HG02610 (cell line): Measurements from ENCODE around the gene RANBP10.
A peak's percentile ranks its signal among the peaks of the same experiment; 100 is the strongest.

Experiments
- ATAC-seq: cut with Tn5 transposase; IDR thresholded peaks from one replicate; pipeline ENCODE4 v1.9.1; 2021; ENCODE audit warnings: mild to moderate bottlenecking, moderate library complexity; ENCODE audit not compliant: unreplicated experiment

Gene RANBP10

DNA sequence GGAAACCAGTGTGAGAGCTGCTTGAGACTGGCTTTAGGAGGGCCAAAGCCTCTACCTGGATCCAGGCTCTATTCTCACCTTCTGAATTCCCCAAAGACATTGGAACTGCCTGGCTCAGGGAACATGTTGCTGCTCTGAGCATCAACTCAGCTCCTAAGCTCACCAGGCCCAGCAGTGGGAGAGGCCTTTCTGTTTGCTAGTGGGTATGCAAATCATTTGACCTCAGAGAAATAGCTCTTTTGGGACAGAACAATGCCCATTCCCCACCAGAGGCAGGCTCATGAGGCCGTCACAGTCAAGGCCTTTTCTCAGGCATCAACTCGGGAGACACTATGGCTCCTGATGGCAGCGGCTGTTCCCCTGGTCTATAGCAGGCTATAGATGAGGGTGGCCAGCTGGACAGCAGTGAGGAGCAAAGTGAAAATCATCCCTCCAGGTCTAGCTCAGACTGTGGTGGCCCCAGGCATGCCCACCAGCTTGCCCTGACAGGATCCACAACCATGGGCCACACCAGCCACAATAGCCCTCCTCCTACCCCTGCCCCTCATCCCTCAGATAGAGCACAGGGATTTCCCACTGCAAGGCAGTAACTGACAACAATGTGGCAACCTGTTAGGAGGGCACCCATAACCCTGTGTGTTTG is 56.8 kb downstream of the RANBP10 start:
- ATAC-seq, result no peak

DNA sequence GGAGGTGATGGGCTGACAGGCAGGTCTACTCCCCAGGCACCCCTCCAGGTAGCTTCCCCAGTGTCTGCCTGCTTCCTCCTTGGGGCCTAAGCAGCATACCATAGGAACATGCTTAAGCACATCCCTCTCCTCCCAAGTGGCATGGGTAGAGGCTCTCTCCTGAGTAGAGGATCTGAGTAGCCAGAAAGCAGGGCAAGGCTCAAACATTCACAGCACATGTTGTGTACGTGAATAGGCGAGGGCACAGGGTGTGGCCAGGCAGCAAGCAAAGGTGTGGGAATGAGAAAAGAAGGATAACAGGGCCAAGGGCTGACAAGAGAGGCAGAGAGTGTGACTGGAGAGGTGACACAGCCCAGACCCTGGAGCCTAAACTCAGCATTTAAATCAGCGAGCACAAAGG is 57.5 kb downstream of the RANBP10 start:
- ATAC-seq, result no peak

DNA sequence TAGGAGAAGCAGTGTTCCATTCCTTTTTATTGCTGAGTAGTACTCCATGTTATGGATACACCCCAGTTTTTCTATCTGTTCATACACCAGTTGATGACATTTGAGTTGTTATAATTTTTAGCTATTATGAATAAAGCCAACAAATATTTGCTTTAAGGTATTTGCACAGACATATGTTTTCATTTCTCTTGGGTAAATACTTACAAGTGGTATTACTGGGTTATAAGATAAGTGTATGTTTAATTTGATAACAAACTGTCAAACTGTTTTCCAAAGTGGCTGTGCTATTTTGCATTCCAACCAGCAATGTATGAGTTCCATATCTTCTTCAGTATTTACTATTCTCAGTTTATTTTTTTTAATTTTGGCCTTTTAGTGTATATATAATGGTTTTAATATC is 59.5 kb downstream of the RANBP10 start:
- no peak for ATAC-seq

DNA sequence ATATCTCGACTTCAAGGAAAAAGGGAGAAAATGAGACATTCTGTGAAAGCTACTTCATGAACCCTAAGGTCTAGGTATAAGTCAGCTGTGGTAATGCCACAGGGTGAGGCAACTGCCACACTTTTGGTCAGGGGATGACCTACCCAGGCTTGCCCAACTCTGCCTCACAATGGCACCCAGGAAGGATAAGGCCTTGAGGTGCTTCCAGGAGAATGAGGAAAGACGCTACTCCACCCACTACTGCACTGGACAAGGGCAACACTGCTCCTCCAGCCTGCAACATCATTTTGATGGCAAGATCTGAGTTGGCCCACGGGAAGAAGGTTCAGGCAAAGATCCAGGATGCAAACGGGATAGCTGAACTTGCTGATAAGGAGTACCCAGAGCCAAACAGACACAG is 65.2 kb downstream of the RANBP10 start:
- no peak for ATAC-seq

DNA sequence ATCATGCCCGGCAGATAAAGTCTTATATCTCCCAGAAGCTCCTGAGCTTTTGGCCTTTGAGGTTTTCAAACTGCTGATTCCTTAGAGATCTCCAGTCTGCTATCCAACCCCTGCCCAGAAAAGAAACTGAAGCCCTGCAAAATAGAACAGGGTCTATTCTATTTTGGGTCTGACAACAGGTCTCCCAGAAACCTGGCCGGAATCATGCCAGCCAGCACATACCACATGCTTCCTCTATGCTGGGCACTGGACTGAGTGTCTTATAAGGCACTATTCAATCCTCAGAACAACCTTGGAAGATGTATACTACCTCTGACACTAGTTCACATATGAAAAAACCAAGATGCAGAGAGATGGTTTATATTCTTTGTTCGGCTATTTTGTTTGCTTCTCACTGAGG is 66.0 kb downstream of the RANBP10 start:
- ATAC-seq, result no peak

DNA sequence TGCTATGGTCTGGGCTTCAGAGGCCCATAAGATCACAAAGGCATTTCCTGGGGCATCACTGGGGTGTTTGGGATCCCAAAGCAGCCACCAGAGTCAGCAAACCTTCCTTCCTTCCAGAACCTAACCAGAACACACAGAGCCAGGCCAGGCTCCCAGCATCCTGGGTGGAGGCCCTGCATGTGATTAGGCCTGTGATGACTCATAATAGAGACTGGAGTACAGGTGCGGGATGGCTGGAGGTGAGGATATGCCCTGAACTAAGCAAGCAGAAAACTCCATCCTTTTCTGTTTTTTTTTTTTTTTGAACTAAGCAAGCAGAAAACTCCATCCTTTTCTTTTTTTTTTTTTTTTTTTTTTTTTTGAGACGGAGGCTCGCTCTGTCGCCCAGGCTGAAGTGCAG is 69.5 kb downstream of the RANBP10 start:
- no peak for ATAC-seq

DNA sequence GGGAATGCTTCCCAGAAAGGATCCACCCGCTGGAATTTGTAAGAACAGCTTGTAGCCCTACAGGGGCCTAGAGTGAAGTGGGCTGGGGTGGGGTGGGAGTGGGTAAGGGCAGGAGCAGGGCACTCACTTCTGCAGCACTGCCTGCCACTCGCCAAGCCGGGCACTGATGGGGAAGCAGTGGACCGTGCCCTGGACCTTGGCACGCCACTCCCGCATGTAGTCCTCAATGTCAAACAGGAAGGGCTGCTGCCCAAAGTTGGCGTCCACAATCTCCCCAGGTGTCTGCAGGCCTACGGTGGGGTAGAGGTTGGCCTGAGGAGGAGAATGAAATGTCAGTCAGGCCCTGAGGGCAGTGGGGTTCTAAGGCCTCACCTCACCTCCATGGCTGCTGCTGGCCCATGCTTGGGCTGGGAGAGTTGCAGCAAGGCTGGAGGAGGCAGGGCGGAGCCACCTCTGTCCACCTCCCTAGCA is 71.6 kb downstream of the RANBP10 start:
- ATAC-seq, result no peak

DNA sequence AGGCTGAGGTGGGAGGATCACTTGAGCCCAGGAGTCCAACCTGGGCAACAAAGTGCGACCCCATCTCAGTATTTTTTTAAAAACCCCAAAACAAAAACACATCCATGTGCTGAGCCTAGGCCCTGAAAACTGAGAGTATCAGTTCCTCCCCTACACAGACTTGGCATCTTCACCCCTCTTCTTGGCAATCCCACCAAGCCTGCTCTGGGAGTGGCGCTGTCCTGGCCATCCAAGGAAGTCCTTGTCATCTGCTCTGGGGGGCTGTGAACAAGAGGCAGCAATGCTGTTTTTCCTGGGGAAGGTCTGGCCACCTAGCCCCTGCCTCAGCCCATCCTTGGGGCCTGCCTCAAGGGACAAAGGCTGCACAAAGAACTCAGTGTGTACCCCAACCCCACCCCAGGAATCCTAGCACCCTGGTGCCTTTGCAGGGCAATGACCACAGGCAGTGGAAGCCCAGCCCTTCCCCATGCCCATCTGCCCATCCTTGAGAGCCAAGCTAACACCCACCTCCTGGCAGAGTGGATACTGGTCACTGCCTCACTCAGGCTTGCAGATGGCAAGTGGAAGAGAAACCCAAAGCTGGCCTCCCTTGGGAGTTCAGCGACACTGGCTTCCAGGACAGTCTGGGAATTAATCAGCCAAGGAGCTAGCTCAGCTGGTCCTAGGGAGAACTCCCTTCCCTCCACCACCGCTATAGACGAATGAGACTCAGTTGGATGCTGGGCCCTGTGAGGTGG is 72.5 kb downstream of the RANBP10 start:
- no peak for ATAC-seq

DNA sequence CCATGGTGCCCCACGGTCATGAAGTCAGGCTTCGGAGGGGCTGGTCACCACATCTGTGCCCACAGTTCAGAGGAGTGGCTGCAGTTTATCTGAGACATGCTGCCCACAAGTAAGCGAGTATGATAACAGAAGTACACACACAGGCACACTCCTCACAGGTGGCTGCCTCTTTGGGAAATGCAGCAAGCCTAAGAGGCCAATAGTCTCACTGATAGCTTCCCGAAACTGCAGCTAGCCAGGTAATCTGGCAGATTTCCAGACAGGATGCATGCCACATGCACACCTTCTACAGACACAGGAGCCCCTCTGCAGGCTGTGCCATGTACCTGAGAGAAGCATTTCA is 74.6 kb downstream of the RANBP10 start:
- ATAC-seq, result no peak

DNA sequence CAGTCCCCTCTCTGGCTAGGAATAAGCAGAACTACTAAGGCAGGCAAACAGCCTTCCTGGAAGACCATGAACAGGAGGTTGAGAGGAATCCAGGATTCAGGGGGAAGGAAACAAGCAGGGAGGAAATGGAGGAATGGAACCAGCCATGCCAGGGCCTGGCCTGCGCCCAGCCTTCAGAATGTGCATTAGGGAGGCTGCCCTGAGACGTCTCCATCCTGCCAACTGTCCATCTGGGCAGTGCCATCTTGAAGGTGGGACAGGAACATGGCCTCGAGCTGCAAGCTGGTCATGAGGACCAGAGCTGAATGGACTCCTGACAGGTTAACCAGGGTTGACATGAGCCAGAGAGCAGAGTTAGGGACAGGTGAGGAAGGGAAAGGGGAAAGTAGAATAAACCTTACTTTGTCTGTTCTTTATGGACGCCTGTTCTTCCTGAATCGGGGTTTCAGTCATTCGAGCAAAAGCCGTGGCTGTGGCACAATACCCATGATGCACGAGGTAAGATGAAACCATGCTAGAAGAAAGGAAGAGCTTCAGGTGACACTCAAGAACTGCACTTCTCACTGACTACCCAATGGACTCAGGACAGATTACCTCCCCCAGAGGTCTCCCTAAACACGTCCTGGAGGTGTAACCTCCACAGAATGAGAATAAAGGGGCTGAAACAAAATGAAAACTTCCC is 75.1 kb downstream of the RANBP10 start:
- ATAC-seq, result no peak

DNA sequence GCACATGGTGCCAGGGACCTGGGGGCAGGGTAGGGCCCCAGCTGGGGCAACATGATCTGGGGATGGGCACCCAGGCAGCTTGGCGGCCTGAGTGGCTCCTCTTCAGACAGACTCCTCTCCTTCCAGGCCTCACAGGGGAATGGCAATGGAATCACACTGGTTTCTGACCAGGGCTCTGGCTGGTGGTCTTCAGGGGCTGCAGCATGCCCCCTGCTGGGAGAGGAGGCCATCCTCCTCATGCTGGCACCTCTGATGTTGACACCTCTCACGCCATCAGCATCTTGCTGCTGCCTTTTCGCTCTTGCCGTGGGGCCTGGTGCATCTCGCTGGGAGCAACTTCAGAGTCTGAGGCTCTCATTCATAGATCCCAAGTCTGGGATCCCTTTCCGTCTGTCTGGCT is 76.0 kb downstream of the RANBP10 start:
- ATAC-seq, result no peak

DNA sequence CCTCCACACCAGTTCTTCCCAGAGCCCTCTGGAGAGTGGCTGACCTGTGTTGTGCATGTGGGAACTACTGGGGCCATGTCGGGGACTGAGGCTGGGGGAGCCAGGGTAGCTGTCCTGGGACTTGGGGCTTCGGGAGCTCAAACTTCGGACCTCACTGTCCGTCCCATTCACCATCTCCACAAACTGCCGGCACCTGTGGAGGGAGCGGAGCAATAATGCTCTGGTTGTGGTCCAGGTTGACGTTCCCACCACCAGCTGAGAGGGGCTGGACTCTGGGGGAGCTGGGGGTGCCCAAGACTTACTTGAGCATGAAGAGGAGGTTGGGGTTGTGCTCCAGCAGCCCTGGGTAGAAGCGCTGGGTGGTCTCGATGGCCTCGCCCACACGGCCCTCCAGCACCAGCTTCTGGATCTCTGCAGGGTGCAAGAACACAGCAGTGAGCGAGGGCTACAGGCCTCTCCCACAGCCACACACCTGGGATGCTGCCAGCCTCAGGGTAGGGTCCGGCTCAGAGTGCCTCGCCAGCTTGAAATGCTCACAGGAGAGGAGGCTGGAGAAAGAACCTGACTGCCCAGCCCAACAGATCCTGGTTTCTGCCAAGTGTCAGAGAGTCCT is 76.6 kb downstream of the RANBP10 start:
- ATAC-seq, result no peak

DNA sequence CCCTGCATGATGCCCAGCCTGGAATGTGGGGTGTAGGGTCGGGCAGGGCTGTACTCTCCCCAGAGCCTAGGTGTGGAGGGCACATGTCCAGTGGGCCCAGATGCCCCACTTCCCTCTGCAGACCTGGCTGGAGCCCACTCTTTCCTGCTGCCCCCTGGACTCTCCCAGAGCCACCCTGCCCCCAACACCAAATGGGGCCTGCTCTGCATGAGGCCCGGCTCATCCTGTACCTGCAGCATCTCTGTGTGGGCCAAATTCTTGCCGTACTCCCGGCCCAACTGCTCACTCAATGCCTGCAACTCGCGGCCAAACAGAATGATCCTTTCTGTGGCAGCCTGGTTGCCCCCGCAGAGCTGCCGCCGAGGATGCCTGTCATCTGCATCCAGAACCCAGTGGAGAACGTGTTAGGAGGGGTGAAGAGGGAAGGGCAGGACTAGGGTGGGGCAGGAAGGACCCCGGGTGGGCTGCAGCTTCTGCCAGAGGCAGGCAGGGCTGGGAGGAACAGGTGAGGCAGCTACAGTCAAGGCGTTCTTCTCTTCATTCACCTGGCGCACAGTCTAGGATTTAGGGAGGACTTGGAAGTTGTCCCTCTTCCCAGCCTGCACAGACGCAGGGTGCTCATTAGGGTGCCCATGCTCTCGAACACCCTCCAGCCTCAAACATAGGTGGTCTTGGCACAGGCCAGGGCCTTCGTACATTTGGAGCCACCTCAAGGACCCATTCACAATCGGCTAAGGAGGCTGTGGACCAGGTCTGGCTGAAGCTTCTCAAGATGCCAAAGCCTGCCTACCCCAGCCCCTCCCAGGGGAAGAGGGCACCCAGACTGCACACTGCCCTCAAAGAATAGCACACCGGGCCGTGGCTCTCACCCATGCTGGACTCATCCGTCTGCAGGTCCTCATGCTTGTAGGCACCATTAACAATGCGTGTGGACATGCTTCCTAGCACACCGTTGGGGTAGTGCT is 78.6 kb downstream of the RANBP10 start:
- ATAC-seq, result no peak

DNA sequence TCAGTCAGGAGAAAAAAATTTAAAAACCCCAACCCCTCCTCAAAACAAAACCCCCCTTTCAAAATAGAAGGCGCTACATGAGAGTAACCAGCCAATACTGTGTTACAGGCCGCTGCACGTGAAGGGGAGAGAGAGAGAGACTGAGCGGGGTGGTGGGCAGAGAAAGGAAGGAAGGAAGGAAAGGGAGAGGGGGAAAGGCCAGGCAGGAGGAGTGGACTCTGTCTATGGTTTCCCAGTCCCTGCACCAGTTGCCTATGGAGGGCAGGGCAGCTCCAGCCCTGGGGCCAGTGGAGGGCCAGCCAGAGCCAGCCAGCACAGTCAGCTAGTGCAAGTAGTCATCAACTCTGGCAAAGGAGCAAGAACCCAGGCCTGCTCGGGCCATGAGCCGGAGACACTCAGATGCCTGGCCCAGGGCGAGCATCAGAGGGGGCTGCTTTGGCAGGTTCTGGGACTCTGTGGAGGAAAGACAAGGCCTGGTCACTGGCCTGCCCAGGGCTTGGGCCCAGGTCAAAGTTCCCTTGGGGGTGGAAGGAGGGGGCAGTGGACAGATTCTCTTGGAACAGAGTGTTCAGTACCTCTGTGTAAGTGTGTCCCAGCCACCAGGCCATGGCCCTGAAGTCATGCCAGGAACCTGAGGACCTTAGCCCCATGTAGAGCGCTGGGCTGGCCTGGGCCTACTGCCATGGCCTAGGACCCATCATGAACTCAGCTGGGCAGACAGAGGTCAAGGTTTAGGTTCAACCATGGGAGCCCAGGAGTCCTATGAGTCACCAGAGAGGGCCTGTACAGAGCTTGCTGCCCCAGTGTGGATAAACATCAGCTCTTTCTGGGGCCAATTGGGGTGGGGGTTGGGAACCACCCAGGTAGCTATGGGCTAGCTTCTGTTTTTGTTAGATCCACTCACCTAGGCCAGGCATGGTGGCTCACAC is 80.0 kb downstream of the RANBP10 start:
- ATAC-seq, result no peak

DNA sequence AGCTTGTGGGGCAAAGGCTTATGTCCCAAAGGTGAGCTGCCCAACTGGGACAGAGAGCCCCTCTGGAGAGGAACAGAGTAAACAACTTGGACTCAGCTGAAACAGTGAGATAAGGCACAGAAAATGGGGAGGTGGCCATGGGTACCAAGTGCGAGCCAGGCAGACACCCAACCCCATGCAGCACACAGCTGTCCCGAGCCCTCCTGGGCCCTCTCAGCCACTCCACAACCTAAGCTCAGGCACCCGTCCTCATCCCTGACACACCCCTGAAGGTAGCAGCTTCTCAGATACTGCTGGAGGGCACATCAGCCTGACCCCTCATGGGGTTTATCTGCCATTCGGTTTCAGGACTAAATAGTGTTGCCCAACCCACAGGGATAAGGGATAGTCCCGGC is 82.5 kb downstream of the RANBP10 start:
- no peak for ATAC-seq

DNA sequence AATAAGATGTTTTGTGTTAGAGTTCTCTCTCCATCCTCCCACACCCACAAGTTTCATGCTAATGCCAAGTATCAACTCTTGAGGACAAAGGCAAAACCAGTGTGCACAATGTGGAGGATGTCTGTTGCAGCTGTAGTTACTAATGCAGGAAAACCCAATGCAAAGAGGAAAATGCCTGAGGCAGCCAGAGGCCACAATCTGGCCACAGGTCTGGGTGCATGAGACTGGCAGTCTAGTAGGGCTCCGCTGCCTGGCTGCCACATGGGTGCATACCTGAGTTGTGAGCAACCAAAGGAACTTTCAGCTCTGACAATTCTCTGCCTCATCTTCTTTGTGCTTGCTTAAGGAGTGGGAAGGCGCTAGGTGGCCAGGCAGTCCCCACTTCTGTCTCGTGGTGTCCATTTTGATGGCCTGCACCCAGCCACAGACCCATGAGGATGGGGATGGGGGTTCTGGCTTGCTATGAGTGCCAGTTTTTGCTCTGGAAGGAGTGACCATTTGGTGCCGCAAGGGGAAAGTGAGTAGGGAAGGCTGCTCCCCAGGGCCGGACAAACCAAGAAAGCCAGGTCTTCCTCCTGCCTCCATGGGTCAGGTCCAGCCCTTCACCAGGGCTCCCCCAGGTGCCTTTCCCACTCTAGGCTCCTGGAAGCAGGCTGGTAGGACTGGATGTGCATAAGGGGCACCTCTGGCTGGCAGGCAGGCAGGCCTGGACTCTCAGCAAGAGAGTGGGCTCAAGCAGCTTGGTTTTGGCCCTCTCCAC is 83.0 kb downstream of the RANBP10 start:
- no peak for ATAC-seq

DNA sequence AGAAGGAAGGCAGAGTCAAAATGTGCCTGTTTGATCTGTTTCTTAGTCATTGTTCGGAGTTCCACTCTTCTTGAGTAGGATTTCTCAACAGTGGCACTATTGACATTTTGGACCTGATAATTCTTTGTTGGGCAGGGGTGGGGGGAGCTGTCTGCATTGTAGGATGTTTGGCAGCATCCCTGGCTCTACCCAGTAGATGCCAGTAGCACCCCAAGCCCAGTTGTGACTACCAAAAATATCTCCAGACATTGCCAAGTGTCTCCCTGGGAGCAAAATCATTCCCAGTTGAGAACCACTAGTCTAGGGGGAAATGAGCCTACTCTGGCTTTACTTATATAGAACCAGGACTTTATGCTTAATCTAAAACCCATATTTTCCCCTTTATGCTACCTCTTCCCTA is 86.1 kb downstream of the RANBP10 start:
- no peak for ATAC-seq

DNA sequence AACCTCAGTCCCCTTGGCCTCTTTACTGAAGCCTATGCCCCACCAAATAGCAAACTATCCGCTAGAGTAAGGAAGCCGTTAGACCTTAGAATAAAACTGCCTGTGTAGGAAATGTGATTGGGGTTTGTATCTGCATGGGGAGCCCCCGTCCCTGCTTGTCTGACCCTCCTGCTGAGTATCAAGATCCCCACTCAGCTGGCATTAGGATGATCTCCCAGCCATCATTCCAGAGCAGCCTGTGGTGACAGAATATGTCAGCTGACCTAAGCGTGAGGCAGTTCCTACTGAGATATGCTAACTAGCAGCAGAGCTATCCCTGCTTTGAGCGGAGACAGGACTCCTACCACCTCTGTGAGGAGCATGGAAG is 86.6 kb downstream of the RANBP10 start:
- ATAC-seq, result peak; percentile 7
